ENCODE measurements around the gene MAGI1.

The MAGI1 gene

DNA sequence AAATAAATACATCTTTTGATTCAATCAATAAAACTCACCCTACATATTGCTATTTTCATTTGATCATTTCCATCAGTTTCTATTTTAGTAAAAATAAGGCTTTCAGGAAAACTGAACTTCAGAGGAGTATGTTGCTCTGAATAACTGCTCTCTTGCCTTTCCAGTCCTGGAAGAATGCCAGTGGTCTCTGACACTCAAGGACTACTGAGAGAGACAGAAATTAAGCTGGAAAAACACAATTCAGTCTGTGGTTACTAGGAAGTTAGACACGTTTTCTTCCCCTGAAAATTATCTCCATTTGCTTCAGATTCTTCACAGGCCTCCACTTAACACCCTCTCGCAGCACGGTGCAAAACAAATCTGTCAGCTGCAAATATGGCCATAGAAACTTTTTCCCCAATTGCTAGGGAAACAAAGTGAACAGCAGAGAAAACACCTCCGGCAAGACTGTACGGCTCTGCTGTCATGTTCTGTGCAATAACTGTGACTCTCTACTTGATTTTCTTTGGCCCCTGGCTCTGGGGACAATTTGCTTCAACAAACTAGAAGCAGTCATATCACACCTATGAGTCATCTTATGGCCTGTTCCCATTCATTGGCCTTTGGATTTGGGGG is 353.0 kb downstream of the MAGI1 start:
- TF ChIP-seq, protein P1, sequence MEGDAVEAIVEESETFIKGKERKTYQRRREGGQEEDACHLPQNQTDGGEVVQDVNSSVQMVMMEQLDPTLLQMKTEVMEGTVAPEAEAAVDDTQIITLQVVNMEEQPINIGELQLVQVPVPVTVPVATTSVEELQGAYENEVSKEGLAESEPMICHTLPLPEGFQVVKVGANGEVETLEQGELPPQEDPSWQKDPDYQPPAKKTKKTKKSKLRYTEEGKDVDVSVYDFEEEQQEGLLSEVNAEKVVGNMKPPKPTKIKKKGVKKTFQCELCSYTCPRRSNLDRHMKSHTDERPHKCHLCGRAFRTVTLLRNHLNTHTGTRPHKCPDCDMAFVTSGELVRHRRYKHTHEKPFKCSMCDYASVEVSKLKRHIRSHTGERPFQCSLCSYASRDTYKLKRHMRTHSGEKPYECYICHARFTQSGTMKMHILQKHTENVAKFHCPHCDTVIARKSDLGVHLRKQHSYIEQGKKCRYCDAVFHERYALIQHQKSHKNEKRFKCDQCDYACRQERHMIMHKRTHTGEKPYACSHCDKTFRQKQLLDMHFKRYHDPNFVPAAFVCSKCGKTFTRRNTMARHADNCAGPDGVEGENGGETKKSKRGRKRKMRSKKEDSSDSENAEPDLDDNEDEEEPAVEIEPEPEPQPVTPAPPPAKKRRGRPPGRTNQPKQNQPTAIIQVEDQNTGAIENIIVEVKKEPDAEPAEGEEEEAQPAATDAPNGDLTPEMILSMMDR (conservative IDR thresholded peaks at IDR 0.05; ENCODE audit: low read depth, low read length): no peak
- Histone ChIP-seq H3K4me2 (no peak overlapping the region), H3K4me1 (ENCODE audit: low read depth, poor library complexity, severe bottlenecking) (no peaks in the 10 kb centered on the region), H2AFZ (ENCODE audit: low read depth) (no peak overlapping the region), H3K9ac (no peak overlapping the region), H3K4me3 (IDR thresholded peaks at IDR 0.05; ENCODE audit: insufficient read depth, low read depth, low read length) (no peak overlapping the region), H3K79me2 (ENCODE audit: insufficient read depth, low read depth) (no peaks in the 10 kb centered on the region), H4K20me1 (ENCODE audit: insufficient read depth) (no peaks in the 10 kb centered on the region), H3K36me3 (ENCODE audit: insufficient read depth) (no peaks in the 10 kb centered on the region), H3K27me3 (ENCODE audit: insufficient read depth, low read depth) (no peaks in the 10 kb centered on the region), H3K27ac (no peak overlapping the region)

DNA sequence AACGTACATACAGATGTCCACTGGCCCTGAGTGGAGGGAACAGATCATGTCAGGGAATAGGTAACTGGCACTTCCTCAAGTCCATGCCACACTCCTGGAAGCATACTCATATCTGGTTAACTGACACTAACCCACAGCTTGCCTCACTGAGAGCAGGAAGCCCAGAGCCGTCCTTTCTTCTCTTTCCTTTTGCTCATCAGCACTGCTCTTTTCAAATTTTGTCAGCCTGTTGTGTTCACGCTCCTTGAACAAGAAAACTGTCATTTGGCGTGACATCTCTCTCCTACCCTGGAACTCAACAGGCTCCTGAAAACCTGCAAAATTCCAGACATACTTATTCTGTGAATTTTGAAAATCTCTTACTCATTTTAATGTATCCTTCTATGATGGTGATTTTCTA is 360.2 kb downstream of the MAGI1 start:
- TF ChIP-seq, protein P1 (conservative IDR thresholded peaks at IDR 0.05; ENCODE audit: low read depth, low read length): no peak
- H3K27me3 ChIP-seq (ENCODE audit: insufficient read depth, low read depth): no peaks in the 10 kb centered on the region
- H3K4me2 ChIP-seq: no peak overlapping the region
- H3K36me3 ChIP-seq (ENCODE audit: insufficient read depth): no peaks in the 10 kb centered on the region
- H3K9ac ChIP-seq: no peak overlapping the region
- no peaks in the 10 kb centered on the region for H3K4me1 ChIP-seq (ENCODE audit: low read depth, poor library complexity, severe bottlenecking)
- no peak overlapping the region for H2AFZ ChIP-seq (ENCODE audit: low read depth)
- no peaks in the 10 kb centered on the region for H4K20me1 ChIP-seq (ENCODE audit: insufficient read depth)
- H3K4me3 ChIP-seq (IDR thresholded peaks at IDR 0.05; ENCODE audit: insufficient read depth, low read depth, low read length): no peak overlapping the region
- H3K79me2 ChIP-seq (ENCODE audit: insufficient read depth, low read depth): no peaks in the 10 kb centered on the region
- no peak overlapping the region for H3K27ac ChIP-seq

DNA sequence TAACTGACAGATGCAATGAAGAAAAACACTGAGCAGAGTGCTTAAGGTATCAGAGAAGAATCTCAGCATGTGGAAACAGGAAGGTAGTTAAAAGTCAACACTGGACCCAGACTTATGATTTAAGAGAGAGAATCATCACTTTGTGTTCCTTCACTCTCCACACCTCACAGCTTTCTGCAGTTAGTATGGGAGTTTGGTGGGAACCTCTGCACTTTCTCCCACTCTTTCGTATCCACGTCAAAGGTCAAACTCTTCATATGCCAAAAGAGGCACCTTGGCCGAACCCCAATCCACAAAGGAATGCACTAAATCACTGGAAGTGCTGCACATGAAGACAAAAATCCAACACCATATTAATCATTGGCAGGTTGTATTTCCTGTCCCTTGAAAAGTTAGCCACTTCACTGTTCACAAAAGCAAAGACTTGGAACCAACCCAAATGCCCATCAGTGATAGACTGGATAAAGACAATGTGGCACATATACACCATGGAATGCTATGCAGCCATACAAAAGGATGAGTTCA is 361.2 kb downstream of the MAGI1 start:
- Histone ChIP-seq H4K20me1 (ENCODE audit: insufficient read depth) (no peaks in the 10 kb centered on the region), H3K9ac (no peak overlapping the region), H3K4me3 (IDR thresholded peaks at IDR 0.05; ENCODE audit: insufficient read depth, low read depth, low read length) (no peak overlapping the region), H2AFZ (ENCODE audit: low read depth) (no peak overlapping the region), H3K27me3 (ENCODE audit: insufficient read depth, low read depth) (no peaks in the 10 kb centered on the region), H3K36me3 (ENCODE audit: insufficient read depth) (no peaks in the 10 kb centered on the region), H3K4me1 (ENCODE audit: low read depth, poor library complexity, severe bottlenecking) (no peaks in the 10 kb centered on the region), H3K4me2 (no peak overlapping the region), H3K79me2 (ENCODE audit: insufficient read depth, low read depth) (no peaks in the 10 kb centered on the region), H3K27ac (no peak overlapping the region)
- TF ChIP-seq, protein P1 (conservative IDR thresholded peaks at IDR 0.05; ENCODE audit: low read depth, low read length): no peak

DNA sequence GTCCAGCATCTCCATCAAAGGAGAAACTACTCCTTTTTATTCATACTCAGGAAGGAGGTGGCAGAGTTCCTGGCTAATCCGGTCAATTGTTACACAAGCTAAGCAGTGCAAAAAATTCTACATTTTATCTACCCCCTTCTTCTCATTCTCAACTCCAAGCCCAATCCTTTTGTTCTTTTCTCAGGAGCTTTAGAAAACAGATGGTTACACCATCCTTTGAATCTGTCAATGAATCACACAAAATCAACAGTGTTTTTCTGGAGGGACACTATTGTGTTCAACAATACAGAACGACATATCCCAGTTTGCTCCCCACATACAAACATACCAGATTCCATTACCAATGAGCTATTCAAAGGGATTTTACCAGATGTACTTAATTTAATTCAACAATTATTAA is 362.1 kb downstream of the MAGI1 start:
- H4K20me1 ChIP-seq (ENCODE audit: insufficient read depth): no peaks in the 10 kb centered on the region
- H3K79me2 ChIP-seq (ENCODE audit: insufficient read depth, low read depth): no peaks in the 10 kb centered on the region
- no peak overlapping the region for H3K4me2 ChIP-seq
- H3K4me3 ChIP-seq (IDR thresholded peaks at IDR 0.05; ENCODE audit: insufficient read depth, low read depth, low read length): no peak overlapping the region
- H3K9ac ChIP-seq: no peak overlapping the region
- TF ChIP-seq, protein P1 (conservative IDR thresholded peaks at IDR 0.05; ENCODE audit: low read depth, low read length): no peak
- H3K4me1 ChIP-seq (ENCODE audit: low read depth, poor library complexity, severe bottlenecking): no peaks in the 10 kb centered on the region
- H3K36me3 ChIP-seq (ENCODE audit: insufficient read depth): no peaks in the 10 kb centered on the region
- H3K27ac ChIP-seq: no peak overlapping the region
- H3K27me3 ChIP-seq (ENCODE audit: insufficient read depth, low read depth): no peaks in the 10 kb centered on the region
- no peak overlapping the region for H2AFZ ChIP-seq (ENCODE audit: low read depth)
